ENCODE data around the gene NDUFC1. TPM values are rescaled to one million over a fixed set of nuclear protein-coding genes. Genes with fewer than 3 reads are reported as not detected.

NDUFC1 gene
- total RNA-seq, 2 experiments from 2014 or later = 41.9 to 64.8 TPM

Other genes starting within 250 kb of the NDUFC1 start
- gene ELF2, start 125.3 kb downstream of the NDUFC1 start, total RNA-seq = 10 to 100 TPM; 26.2 to 33.4 TPM
- gene MGARP, start 22.3 kb downstream of the NDUFC1 start, total RNA-seq = under 1 TPM; 0.21 to 0.35 TPM
- gene NAA15, start 972 bp downstream of the NDUFC1 start, total RNA-seq = 100 to 1,000 TPM in 1 of 2 experiments, 10 to 100 TPM in 1; 64.3 to 113 TPM
- gene RAB33B, start 151.6 kb upstream of the NDUFC1 start, total RNA-seq = 1 to 10 TPM; 6.0 to 6.4 TPM